Raji (cell line): ENCODE results near the gene ERC2.

Source experiments
- POLR2A ChIP-seq: IDR thresholded peaks from 2 replicates; pipeline ENCODE4 v1.6.1; 2011; ENCODE audit warnings: low read depth, low read length, control low read depth; ENCODE audit not compliant: insufficient read depth

Gene ERC2

GRCh38 chr3:55637906-55638638 lies 830.2 kb downstream of the ERC2 start:
- TF ChIP-seq POLR2A, result no peak

- TF ChIP-seq POLR2A, result no peak
These were observed 831.7 kb downstream of the ERC2 start for GRCh38 chr3:55636300-55637195.

- no peak for TF ChIP-seq POLR2A
These were observed 833.9 kb downstream of the ERC2 start for GRCh38 chr3:55634345-55634744.

- no peak for TF ChIP-seq POLR2A
These were observed 834.9 kb downstream of the ERC2 start for GRCh38 chr3:55633333-55633732.

- TF ChIP-seq POLR2A, result no peak
These were observed 836.4 kb downstream of the ERC2 start for GRCh38 chr3:55631766-55632331.

DNA sequence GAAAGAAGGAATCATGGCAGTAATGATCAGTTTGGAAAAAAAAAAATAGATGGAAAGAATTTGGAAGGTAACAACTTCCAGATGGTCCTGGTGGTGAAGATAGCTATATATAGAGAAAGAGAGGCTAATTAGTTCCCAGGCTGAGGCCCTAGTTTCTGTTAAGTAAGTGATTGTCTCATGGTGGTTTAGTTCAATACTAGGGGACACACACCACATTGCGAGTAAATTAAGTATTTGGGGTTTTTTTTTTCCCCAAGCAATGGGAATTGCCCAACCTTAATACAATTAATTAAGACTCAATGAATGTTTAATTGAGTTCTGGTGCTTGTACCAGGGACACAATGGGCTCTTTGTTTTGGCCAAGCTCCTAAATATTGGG lies 837.4 kb downstream of the ERC2 start:
- TF ChIP-seq POLR2A, result no peak

DNA sequence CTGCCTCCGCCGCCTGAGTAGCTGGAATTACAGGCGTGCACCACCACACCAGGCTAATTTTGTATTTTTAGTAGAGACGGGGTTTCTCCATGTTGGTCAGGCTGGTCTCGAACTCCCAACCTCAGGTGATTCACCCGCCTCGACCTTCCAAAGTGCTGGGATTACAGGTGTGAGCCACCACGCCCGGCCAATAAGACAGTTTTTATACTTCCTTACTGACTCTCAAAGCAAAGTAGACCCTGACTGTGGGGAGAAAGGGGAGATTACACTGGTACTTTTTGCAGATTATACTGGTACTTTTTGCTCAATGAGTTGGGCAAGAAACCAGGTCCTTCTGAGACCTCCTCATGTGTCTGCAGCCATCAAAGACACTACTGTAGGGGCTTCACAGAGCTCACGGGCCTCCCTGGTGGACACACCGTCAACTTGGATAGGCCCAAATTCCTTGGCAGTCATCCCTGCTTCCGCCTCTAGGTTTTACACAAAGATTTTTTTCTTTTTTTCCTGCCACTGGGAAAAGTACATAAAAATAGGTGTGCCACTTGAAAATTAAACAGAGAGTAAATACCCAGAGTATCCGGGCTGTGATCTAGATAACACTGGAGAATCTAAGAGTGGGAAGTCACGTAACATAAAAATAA lies 837.9 kb downstream of the ERC2 start:
- TF ChIP-seq POLR2A, result no peak

DNA sequence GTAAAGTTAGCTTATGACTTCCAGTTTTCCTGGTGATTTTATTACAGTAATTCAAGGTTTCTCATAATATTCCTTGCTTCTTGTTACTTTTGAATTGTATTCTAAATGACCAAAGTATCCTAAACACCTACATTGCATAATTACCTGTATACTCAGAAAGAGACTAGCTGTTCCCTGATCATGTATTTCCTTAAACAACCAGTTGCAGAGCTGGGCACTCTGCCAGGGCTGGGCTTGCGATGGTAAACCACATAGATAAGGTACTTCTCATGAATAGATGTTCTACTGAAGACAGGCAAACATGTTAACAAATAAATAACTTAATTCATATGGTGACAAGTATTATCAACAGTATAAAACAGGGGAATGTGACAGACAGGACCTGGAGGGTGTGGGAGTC lies 838.8 kb downstream of the ERC2 start:
- no peak for TF ChIP-seq POLR2A

DNA sequence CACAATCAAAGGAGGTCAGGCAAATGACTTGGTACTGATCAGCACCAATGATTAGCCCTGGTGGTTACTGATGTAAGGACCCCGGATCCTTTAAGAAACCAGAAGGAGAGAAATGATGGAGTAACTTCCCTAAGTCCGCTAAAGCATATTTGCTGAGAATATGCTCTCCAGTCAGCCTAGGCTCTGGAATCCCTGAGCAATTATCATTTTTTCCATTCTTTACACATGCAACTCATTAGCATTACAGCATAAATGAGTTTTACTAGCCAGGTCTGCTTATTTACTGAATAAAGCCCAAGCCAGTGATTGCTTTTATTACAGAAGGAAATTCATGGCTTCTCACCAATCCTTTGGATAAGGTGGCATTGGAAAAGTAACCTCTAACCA lies 842.0 kb downstream of the ERC2 start:
- TF ChIP-seq POLR2A, result no peak

DNA sequence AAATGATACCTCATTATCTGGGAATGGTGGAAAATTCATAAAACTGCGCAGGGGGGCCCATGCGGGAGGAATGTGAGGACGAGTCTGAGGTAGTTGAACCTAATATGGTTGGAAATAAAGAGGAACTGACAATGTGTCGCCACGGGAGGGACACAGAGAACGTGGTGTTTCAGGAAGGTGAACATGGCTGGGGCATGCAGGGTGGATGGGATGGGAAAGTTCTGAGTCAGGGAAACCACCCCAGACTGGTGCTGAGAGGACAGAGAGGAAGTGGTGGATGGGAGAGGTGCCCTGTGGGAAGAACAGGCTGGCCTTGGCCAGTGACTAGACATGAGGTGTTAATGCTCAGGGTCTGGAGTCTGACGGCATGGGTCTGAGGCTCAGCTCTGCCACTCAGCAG lies 844.0 kb downstream of the ERC2 start:
- no peak for TF ChIP-seq POLR2A

GRCh38 chr3:55623786-55624185 lies 844.5 kb downstream of the ERC2 start:
- TF ChIP-seq POLR2A, result no peak

DNA sequence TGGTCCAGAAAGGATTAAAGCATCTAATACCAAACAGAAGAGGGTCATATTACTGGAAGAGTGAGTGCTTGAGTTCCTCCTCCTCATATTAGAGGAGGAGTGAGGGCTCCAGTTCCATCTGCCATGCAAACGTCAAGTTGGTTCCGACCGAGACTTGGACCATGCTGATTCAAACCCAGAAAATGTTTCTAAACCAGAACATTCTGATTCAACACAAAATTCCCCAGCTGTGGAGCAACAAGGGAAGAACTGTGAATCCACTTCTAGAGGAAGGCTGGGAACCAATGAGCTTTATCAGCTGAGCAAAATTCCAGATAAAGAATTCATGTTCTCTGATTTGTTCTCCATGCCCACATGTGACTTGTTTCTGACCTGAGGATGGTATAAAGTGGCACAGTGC lies 845.5 kb downstream of the ERC2 start:
- no peak for TF ChIP-seq POLR2A

DNA sequence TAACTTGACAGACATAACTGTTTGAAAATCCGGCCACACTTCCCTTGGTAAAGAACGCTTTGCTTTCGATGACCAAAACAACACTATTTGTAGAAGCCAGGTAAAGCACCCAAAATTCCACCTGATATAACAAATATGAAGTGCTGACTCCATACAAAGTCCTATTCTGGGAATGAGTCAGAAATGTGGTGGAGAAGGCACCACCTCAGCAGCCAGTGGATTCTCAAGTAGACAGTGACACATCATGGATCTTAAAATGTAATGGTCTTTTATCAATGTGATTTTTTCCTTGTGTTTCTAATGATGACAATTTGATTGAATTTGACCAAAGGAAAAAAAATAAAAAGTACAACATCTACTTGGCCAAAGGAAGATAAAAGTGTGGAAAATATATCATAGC lies 846.2 kb downstream of the ERC2 start:
- TF ChIP-seq POLR2A, result no peak

- TF ChIP-seq POLR2A, result no peak
These were observed 846.6 kb downstream of the ERC2 start for GRCh38 chr3:55621648-55622047.

DNA sequence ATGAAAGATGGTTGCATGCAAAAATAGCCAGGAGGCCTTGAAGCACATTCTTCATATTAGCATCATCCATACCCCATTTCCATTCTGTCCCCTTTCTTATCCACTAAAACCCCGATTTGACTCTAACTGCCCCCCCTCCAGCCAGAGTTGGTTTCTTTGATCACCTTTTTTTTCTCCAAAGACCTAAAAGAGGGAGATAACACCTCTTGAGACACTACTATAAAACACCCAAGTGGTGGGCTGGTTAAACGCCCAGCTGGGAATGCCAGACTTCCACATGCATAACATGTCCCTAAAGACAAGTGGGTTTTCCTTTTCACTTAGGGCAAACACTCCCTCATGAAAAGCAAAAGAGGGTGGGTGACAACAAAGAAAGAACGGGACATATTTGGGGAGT lies 847.2 kb downstream of the ERC2 start:
- no peak for TF ChIP-seq POLR2A
